NCI-H146 treated with DMSO at 0.1 percent for 48 hours (cell line): ENCODE data around the gene MTPN.

Experiments used
- DNase-seq: peaks from one replicate; lab custom pipeline; 2025; ENCODE audit not compliant: unreplicated experiment; lab: John Stamatoyannopoulos, UW

MTPN gene

DNA sequence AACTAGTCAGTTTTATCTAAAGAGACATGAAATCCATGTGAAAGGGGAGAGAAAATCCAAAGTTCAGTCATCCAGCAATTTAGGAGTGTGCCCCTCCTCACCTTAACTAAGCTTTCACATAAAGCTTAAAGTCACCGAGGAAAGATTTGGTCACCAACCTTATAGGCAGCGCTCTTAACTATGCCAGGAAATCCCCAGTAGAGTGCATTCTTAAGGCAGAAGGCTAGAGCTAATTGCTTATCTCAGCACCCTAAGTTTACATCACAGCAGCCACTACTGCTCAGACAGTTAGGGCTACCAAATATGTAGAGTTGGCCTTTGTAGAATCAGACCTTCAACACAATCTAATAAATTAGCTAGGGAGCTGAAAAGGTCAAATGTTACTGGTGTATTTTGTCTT lies 47.9 kb downstream of the MTPN start:
- DNase-seq, result no peak

GRCh38 chr7:135928136-135928535 lies 49.0 kb downstream of the MTPN start:
- DNase-seq, result no peak

- no peak for DNase-seq
Observed at GRCh38 chr7:135925210-135925609, 51.9 kb downstream of the MTPN start.

- DNase-seq, result no peak
Observed at GRCh38 chr7:135924302-135924701, 52.9 kb downstream of the MTPN start.

- no peak for DNase-seq
Observed at GRCh38 chr7:135922263-135922662, 54.9 kb downstream of the MTPN start.

- DNase-seq, result no peak
Observed at GRCh38 chr7:135920478-135920877, 56.7 kb downstream of the MTPN start.

DNA sequence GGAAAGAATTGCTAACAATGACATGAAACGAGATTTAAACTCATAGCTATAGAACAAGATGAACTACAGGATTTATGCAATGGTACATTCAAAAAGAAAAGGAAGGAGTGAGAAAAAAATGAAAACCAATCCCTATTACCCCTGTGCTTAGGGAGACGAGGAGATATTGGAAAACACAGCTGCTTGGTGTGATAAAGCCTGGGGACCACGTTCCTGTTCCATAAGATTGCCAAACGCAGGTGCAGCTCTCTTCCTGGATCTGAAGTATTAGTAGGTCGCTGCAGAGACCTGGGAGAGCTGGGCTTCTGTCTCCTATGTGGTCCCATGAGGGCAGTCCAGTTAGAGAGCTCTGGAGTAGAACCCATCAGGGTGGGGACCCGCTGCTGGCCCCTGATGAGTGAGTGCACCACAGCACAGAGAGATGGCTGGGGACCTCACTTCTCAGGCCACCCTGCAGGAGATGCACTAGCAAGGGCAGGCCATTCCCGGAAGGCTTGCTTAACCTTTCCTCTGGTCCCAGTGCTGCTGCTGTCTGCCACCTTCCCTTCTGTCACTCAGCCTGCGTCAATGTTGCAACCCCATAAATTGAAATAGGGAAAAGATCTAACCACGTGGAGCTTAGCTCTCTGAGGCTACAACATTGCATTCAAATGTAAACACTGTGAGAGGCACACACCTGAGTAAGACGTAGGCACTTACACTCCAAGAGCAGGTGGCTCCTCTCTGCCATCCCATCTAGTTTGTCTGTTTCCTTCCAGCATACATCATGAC lies 57.9 kb downstream of the MTPN start:
- DNase-seq, result no peak

DNA sequence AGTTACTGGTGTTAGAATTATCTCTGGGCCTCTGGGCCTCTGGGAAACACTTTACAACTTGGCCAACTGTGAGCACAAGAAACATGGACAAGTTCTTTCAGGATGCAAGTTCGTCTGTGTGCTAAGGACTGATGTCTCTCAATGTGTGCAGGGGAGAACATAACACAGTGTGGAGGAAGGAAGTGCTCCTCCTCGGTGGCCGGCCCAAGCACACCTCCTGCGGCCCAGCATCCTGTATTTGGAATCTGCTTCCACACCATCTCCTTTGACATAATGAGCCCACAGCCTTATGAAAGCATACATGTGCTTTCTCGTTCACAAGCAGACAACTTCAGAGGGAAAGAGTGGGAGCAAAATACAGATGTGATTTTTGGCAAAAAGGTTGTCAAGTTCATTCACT lies 59.0 kb downstream of the MTPN start:
- no peak for DNase-seq

DNA sequence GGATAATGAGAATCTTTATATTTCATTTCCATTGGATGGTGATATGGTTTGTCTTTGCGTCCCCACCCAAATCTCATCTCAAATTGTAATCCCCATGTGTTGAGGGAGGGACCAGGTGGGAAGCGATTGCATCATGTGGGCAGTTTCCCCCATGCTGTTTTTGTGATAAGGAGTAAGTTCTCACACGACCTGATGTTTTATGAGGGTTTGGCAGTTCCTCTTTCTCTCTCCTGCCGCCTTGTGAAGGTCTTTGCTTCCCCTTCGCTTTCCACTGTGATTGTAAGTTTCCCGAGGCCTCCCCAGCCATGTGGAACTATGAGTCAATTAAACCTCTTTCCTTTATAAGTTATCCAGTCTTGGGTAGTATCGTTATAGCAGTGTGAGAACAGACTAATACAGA lies 59.4 kb downstream of the MTPN start:
- no peak for DNase-seq

DNA sequence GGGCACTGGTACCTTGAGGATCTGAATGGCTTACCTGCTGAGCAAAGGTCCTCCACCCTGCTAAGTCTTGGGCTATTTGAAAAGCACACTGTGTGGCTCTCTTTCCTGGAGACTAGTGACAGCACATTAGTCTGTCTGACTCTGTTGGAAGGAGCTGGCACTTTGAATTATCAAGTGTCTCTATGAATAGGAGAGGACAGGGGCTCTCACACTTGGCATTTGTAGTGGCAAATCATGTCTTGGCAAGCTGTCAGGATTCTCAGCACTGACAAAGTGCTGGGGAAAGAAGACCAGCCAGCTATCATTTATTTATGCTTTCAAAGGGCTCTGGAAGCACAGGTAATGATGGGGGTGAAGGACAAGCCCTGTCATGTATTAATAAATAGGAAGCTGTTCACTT lies 62.8 kb downstream of the MTPN start:
- peak; percentile 23 for DNase-seq

GRCh38 chr7:135913404-135913803 lies 63.8 kb downstream of the MTPN start:
- DNase-seq, result no peak

DNA sequence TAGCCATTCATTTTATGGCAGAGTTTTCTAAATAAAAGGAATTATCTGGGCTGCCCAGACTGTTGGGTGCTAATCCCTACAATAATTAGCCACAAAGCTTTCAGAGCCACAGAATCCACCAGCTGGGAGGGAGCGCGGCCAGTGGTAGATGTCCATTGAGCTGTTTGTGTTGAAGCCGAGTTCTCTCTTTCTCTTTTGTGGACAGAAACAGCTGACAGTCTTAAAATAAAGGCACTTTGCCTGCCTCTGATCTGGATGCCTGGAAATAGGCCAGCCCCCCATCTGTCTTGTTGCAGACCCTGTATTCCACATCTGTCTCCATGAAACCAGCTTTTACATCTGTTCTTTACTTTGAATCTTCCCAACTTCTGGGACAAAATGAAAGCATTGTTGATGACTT lies 66.1 kb downstream of the MTPN start:
- DNase-seq, result no peak

- DNase-seq, result no peak
Observed at GRCh38 chr7:135910393-135911036, 66.6 kb downstream of the MTPN start.

DNA sequence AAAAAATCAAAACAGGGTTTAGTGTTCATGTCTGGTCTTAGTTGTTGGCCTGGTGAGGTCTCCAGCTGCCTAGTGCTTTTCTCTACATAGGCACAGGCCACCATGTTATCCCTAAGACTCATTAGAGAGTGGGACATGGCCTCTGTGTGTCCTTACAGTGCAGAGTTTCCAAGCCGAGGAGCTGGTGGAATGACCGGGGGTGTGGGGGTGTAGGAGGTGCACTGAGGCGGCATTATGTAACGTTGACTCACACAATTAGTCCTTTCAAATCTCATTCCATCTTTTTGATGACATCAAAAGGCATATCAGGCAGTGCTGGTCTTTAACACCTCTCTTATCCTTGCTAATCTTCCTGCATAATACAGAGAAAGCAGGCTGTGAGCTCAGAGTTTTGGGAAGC lies 71.3 kb downstream of the MTPN start:
- DNase-seq, result no peak

- DNase-seq, result no peak
Observed at GRCh38 chr7:135905355-135905754, 71.8 kb downstream of the MTPN start.

- no peak for DNase-seq
Observed at GRCh38 chr7:135904282-135904681, 72.9 kb downstream of the MTPN start.

DNA sequence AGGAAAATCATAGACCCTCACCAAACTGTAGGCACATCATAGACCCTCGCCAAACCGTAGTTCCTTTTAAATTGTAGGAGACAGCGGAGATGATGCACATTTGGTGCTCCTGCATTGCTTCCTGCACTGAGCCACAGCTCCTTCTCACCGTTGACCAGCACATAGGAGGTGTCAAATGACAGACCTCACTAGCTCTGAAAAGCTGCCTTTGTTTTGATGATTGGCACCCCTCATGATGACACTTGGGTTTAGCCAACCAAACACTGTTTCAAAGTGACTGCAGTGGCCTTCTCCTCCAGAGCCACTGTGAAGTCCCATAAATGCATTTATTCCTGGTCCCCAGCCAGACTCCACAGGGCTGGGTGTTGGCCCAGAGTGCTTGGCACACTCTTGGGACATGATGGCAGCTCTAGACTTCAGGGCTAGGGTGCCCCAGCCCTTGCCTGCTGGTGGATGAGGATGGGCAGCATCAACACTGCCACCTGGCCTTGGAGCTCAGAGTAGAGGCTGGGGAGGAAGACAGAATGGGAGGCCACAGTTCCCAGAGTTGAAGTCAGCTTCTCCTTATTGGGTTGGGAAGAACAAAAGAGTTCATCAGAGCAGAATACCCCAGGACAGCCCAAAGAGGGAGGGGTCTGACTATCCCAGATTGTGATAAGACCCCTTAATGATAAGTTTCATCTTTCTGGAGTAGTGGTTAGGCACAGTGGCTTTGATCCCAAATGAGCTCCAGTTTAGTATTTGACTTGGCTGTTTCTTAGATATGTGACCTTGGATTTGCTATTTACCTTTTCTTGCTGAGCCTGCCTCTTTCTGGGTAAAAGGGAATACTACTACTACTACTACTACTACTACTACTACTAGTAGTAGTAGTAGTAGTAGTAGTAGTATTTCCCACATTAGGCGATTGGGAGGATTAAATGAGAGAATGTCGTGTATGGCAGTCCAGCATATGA lies 75.3 kb downstream of the MTPN start:
- no peak for DNase-seq

DNA sequence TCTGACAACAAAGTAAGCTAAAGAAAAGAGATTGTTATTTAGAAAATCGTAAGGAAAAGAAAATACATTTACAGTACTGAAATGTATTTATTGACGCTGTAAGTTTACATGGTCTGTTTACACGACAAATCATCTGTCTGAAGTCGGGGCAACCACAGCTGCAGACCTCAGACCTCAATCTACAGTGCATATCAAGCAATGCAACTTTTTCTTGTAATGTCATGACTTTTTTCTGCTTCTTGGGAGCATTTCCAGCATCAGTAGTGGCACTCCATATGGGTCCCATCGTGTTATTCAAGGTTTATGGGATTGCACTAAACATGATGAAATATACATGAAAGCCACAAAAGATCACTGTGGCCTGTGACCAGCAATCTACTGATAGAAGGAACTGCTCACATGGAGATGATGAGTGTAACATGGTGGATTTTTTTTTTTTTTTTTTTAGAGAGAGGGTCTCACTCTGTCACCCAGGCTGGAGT lies 77.1 kb downstream of the MTPN start:
- DNase-seq, result no peak

DNA sequence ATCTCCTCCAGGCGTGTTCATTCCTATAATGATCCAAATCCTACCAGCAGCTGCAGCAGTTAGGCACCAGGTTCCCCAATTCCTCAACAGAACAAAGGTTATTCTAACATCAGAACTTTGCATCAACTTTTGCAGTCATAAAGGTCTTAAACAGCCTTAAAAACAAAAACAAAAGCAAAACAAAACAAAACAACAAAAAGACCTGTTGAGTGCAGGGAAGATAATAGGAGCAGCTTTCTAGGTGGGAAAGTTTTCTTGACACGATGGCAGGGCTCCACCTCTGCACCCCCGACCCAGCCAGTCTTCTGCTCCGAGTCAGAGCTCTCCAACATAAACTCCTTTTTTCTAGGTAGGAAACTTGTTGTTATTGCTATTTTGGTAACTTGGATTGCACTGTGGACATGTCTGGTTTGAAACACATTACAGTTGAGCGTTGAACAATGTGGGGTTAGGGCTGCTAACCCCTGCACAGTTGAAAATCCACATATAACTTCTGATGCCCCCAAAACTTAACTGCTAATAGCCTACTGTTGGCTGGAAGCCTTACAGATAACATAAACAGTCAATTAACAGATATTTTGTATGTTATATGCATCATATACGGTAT lies 77.6 kb downstream of the MTPN start:
- no peak for DNase-seq

GRCh38 chr7:135898226-135898625 lies 78.9 kb downstream of the MTPN start:
- no peak for DNase-seq

DNA sequence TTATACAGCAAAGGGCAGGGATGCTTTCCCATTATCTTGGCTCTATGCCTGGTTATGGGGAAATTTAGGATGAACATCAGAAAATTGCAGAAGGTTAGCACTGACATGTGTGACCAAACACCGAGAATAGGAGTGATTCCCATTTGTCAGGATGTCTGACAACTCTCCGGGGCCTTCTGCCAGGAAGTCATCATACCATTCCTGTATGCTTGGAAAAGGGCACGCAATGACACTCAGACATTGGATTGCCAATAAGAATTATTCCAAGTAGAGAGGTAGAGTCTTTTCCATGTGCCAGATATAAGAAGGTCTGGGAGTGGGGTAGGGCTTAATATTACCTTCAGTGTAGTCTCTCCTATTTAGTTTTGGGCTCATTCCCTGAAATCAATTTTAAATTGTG lies 82.3 kb downstream of the MTPN start:
- no peak for DNase-seq
